HG03175 (cell line): Measurements from ENCODE around the gene DYNLT3.

Experiments
- ATAC-seq: cut with Tn5 transposase; IDR thresholded peaks from one replicate; pipeline ENCODE4 v1.9.1; 2021; ENCODE audit warnings: mild to moderate bottlenecking, moderate library complexity; ENCODE audit not compliant: unreplicated experiment

The DYNLT3 gene

GRCh38 chrX:37846934-37847732, at the start of gene DYNLT3:
Gene DYNLT3, minus strand, starts transcription at chrX:37847571. Its CDS starts 61 bp downstream, at chrX:37847510.
- peak; percentile 100 for ATAC-seq

- ATAC-seq: no peak
Observed at GRCh38 chrX:37896511-37896890, 49.1 kb upstream of the DYNLT3 start.

DNA sequence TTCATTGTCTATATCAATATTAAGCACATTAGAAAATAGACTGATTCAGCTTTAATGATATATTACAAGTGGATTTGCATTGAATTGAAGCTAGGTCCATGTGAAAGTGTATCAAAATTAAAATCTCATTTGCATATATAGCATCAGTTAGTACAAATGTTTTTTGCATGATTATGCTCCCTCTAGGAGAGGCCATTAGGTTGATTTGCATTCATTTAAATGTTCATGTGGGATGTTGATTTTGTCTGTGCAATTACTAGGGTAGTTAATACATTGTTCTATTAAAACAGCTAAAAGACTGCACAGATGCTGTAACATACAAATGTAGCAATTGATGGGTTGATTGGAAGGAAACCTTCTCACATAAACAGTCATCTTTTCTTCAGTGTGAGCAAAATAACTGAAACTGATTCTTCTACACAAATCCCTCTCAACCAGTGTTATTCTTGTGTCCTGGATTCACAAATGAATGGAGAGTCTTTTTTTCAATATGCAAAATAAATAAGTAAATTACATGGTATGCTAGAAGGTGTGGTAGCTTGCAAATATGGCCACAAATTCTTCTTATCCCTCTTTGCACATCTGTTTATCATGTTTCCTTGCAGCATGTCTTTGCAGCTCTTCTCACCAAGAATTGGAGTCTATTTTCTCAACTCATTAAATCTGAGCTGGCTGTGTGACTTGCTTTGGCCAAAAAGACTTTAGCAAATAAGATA, 48.6 kb upstream of the DYNLT3 start:
- ATAC-seq: no peak

- ATAC-seq: no peak
Observed at GRCh38 chrX:37894725-37895124, 47.4 kb upstream of the DYNLT3 start.

GRCh38 chrX:37888010-37888409, 40.6 kb upstream of the DYNLT3 start:
- ATAC-seq: no peak

GRCh38 chrX:37887347-37887746, 40.0 kb upstream of the DYNLT3 start:
- ATAC-seq: no peak

DNA sequence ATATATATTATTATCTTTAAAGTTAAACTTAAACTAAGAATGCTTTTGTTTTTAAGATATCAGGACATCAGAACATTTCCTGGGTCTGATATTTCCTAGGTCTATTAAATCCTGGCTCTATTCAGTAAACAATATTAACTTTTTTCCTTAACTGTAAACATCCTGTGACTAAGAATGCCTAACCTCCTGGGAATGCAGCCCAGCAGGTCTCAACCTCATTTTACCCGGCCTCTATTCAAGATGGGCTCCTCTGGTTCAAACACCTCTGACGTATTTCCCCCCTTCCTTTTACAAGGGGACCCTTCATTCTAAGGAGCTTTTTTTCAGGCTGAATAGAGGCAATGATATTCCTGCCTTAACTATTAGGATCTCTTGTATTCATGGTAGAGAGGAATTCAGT, 35.8 kb upstream of the DYNLT3 start:
- ATAC-seq: no peak

DNA sequence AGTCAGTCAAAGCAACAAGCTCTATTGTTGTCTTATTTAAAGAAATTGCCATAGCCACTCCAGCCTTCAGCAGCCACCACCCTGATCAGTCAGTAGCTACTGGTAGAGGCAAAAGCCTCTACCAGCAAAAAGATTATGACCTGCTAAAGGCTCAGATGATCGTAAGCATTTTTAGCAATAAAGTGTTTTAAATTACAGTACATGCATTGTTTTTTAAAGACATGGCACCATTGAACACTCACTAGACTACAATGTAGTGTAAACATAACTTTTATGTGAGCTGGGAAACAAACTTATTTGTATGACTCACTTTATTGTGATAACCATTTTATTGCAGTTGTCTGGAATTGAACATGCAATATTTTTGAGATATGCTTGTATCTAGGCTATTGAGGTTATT, 32.3 kb upstream of the DYNLT3 start:
- ATAC-seq: no peak

GRCh38 chrX:37876716-37877115, 29.3 kb upstream of the DYNLT3 start:
- ATAC-seq: no peak

GRCh38 chrX:37875675-37876074, 28.3 kb upstream of the DYNLT3 start:
- ATAC-seq: no peak

GRCh38 chrX:37873220-37873619, 25.8 kb upstream of the DYNLT3 start:
- ATAC-seq: no peak

- no peak for ATAC-seq
Observed at GRCh38 chrX:37872303-37872655, 24.9 kb upstream of the DYNLT3 start.

- ATAC-seq: no peak
Observed at GRCh38 chrX:37871626-37872302, 24.4 kb upstream of the DYNLT3 start.

DNA sequence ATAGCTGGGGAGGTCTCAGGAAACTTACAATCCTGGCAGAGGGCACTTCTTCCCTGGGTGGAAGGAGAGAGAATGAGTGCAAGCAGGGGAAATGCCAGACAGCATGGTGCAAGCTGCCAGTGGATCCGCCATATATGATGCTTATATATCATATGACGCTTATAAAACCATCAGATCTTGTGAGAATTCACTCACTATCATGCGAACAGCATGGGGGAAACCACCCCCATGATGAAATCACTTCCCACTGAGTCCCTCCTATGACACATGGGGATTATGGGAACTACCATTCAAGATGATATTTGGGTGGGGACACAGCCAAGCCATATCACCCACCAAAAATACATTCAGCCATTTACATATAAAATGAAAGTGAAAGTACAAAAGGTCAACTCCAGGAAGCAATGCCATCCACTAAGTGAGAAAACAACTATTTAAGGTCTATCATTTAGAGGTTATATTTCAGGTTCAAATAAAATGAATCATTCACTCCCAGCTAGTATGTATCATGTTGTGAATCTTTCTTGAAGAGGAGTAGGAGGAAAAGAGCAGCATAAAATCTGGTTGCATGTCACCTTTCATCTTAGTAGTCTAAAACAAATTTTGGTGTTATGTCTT, 20.3 kb upstream of the DYNLT3 start:
- no peak for ATAC-seq

GRCh38 chrX:37863728-37864127, 16.4 kb upstream of the DYNLT3 start:
- ATAC-seq: no peak

- no peak for ATAC-seq
Observed at GRCh38 chrX:37862851-37863250, 15.5 kb upstream of the DYNLT3 start.

GRCh38 chrX:37860721-37861120, 13.3 kb upstream of the DYNLT3 start:
- ATAC-seq: no peak

- no peak for ATAC-seq
Observed at GRCh38 chrX:37854748-37855147, 7.4 kb upstream of the DYNLT3 start.

- ATAC-seq: no peak
Observed at GRCh38 chrX:37854148-37854547, 6.8 kb upstream of the DYNLT3 start.

DNA sequence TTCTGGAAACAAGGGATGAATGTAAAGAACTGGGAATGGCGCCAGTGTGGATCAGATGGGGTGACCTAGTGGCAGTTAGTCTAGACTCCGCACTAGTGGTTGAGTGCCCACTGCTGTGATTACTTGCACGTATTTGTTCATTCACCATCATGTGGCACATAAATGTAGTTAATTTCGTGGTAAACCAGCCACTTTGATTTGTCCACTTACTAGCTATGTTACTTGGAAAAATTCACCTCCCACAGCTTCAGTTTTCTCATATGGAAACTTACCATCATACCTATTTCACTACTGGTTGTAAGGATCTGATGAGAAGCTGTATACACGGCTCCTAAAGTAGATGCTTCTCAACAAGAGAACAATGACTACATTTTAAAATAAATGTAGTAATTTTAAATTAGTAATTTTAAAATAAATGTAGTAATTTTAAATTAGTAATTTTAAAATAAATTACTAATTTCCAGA, 394 bp upstream of the DYNLT3 start:
- no peak for ATAC-seq

DNA sequence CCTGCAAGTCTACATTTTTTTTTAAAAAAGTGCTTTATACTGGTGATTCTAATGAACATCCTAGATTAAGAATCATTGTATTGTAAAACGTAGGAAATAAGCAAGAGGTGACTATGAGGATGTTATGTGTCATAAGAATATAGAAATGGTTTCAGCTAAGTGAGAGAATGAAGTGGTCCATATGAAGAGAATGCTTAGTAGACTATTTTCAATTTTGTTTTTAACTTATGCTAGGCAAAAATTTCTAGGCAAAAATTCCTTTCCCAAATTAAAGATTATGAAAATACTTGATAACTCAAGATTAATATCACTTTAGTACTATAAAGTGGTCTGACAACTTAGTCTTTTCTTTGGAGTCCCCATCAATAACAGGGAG, 825 bp downstream of the DYNLT3 start:
- ATAC-seq: no peak
